Thyroid gland (tissue), 4 donors: ENCODE results near the gene MAGI1.

ENCODE experiments used
- POLR2A ChIP-seq, 2 donors: fragments of 450-650 bp; IDR thresholded peaks; one replicate each; pipeline ENCODE4 v1.6.1; 2017; ENCODE audit warnings: antibody characterized with exemption in 2 of 2, mild to moderate bottlenecking in 2 of 2, moderate library complexity in 1 of 2
- TF ChIP-seq, protein P1 (sequence below), 6 experiments: fragments of 200-600 bp in 3 of 6; fragments of 450-650 bp in 3 of 6; sonication (generic) in 3 of 6; IDR thresholded peaks; one replicate each; pipeline ENCODE4 v1.5.1; 2016 to 2019; ENCODE audit warnings: antibody characterized with exemption in 6 of 6, mild to moderate bottlenecking in 2 of 6, inconsistent platforms in 1 of 6, moderate library complexity in 1 of 6

DNA sequence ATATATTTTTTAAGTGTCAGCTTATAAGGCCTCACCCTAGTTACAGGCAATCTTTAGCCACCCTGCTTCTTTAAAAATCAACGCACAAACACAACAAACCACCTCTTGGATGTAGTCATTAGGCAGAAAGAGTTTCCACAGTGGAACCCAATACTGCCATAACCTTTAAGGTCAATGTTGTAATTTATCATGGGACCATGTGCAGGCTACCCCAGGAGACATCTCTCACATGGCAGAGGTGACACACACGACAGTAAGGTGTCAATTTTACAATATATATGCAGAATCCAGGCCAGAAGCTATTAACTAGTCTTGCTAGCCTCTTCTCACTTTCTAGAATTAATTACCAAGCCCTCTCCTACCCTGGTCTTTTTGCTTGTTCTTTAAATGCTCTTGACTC, 336.5 kb downstream of the MAGI1 start:
- TF ChIP-seq POLR2A (IDR thresholded peaks at IDR 0.05) = no peak
- TF ChIP-seq, protein P1, sequence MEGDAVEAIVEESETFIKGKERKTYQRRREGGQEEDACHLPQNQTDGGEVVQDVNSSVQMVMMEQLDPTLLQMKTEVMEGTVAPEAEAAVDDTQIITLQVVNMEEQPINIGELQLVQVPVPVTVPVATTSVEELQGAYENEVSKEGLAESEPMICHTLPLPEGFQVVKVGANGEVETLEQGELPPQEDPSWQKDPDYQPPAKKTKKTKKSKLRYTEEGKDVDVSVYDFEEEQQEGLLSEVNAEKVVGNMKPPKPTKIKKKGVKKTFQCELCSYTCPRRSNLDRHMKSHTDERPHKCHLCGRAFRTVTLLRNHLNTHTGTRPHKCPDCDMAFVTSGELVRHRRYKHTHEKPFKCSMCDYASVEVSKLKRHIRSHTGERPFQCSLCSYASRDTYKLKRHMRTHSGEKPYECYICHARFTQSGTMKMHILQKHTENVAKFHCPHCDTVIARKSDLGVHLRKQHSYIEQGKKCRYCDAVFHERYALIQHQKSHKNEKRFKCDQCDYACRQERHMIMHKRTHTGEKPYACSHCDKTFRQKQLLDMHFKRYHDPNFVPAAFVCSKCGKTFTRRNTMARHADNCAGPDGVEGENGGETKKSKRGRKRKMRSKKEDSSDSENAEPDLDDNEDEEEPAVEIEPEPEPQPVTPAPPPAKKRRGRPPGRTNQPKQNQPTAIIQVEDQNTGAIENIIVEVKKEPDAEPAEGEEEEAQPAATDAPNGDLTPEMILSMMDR (IDR thresholded peaks at IDR 0.05) = no peak
